Spleen (tissue), 11 donors: ENCODE measurements around the gene CUX1. TPM values are rescaled to one million over a fixed set of nuclear protein-coding genes. Genes with fewer than 3 reads are reported as not detected.

ENCODE experiments used
- DNase-seq: peaks from one replicate; pipeline ENCODE4 v3.0.0-alpha.2; 2020
- H3K27ac ChIP-seq, 8 donors: fragments of 200-600 bp; sonication (generic) in 7 of 8; 1 replicate in 4 of 8; 2 replicates in 4 of 8; pipeline versions ENCODE4 v1.5.0 to v1.8.0; 2016 to 2021; ENCODE audit warnings: inconsistent platforms in 4 of 8, mild to moderate bottlenecking in 4 of 8, moderate library complexity in 1 of 8
- H3K27me3 ChIP-seq, 7 donors: fragments of 200-600 bp; sonication (generic) in 6 of 7; replicated peaks in 1 of 7; 1 replicate in 4 of 7; 2 replicates in 3 of 7; pipeline versions ENCODE4 v1.5.0 to v1.8.0; 2016 to 2021; ENCODE audit warnings: inconsistent platforms in 3 of 7, mild to moderate bottlenecking in 1 of 7
- H3K36me3 ChIP-seq, 6 donors: fragments of 200-600 bp; sonication (generic) in 5 of 6; 1 replicate in 4 of 6; 2 replicates in 2 of 6; pipeline versions ENCODE4 v1.5.0 to v1.8.0; 2016 to 2021; ENCODE audit warnings: inconsistent platforms in 2 of 6
- H3K4me1 ChIP-seq, 6 donors: fragments of 200-600 bp; sonication (generic) in 5 of 6; 1 replicate in 3 of 6; 2 replicates in 3 of 6; pipeline versions ENCODE4 v1.5.0 to v1.8.0; 2016 to 2021; ENCODE audit warnings: inconsistent platforms in 3 of 6
- H3K4me3 ChIP-seq, 8 donors: fragments of 200-600 bp; sonication (generic) in 7 of 8; 1 replicate in 4 of 8; 2 replicates in 4 of 8; pipeline versions ENCODE4 v1.5.0 to v1.8.0; 2016 to 2021; ENCODE audit warnings: inconsistent platforms in 4 of 8, mild to moderate bottlenecking in 4 of 8, moderate library complexity in 2 of 8
- H3K9me3 ChIP-seq, 8 donors: fragments of 200-600 bp; sonication (generic) in 7 of 8; 1 replicate in 4 of 8; 2 replicates in 4 of 8; pipeline versions ENCODE4 v1.5.0 to v1.8.0; 2016 to 2021; ENCODE audit warnings: inconsistent platforms in 4 of 8
- CTCF ChIP-seq, 11 experiments: fragments of 200-600 bp in 7 of 11; fragments of 450-650 bp in 4 of 11; sonication (generic) in 4 of 11; IDR thresholded peaks in 8 of 11; conservative IDR thresholded peaks in 3 of 11; 1 replicate in 7 of 11; 2 replicates in 4 of 11; pipeline versions ENCODE4 v1.4.0 to v1.8.0; 2016 to 2021; ENCODE audit warnings: antibody characterized with exemption in 11 of 11, inconsistent platforms in 4 of 11, mild to moderate bottlenecking in 1 of 11
- POLR2A ChIP-seq, 3 donors: fragments of 450-650 bp; IDR thresholded peaks; one replicate each; pipeline ENCODE4 v1.5.1; 2017; ENCODE audit warnings: antibody characterized with exemption in 3 of 3, mild to moderate bottlenecking in 1 of 3
- POLR2AphosphoS5 ChIP-seq, 3 donors: sonication (generic); formaldehyde crosslinking; IDR thresholded peaks; one replicate each; pipeline ENCODE4 v1.5.1; 2017; ENCODE audit warnings: antibody characterized with exemption in 3 of 3
- WGBS, 5 donors: extraction: QIAGEN DNeasy Blood & Tissue Kit in 3 of 5; methylation state at CpG; one replicate each; pipeline versions ENCODE4 v1.1.5 to v1.1.7; 2013 to 2018; 5-methylcytosine and 5-hydroxymethylcytosine counted together
- intact Hi-C: fragments of 100-400 bp; cut with DNase I; formaldehyde crosslinking; loops from one replicate; pipeline ENCODE4 v1.15.0; 2023; ENCODE audit warnings: low total_unique reads
- polyA plus RNA-seq, 3 donors: library from polyadenylated mRNA; stranded (reverse); fragments of 200-250 nt; gene quantifications; one replicate each; pipeline ENCODE4 v1.2.1, GENCODE V29; 2013
- total RNA-seq, 7 donors: library from RNA; depleted of rRNA in 3 of 7; stranded (reverse); fragments of >200 nt in 3 of 7; fragmentation: NEBNext Ultra II Directional in 4 of 7; extraction: Animal tissue kit (Norgen Biotek cat#: 25700) in 4 of 7; gene quantifications; one replicate each; pipeline versions ENCODE4 v1.1.0 to v1.2.1, GENCODE V29; 2016 to 2021
- donor health status: healthy with polysubstance abuse.
- donor health status: DM: no; HTN: no; CAD: no; lungs with moderate emphysema.
- donor health status: DM: no; HTN: no; CAD: no.
- donor health status: Bipolar disorder and iron deficiency.
- donor health status: healthy.
- donor health status: DM: no; HTN: no; CAD: no.
- donor health status: DM: yes; HTN: yes; CAD: no.

Gene CUX1
- total and polyA plus RNA-seq, 10 donors = 9.1 to 95.8 (median 61.9) TPM

- Histone ChIP-seq H3K27ac (no peak overlapping the region), H3K4me1 (peaks cover 0 to 36% (median 5%) of the 10 kb centered on the region in 6 donors), H3K9me3 (no peaks in the 10 kb centered on the region), H3K4me3 (no peak overlapping the region), H3K36me3 (peaks cover 0 to 9% (median 0%) of the 10 kb centered on the region in 6 donors), H3K27me3 (no peaks in the 10 kb centered on the region)
- DNase-seq = peak; percentile 69
- WGBS, 5 donors = 86 to 95% (median 92%) methylated on average over 18 of the region's 18 CpGs
- TF ChIP-seq POLR2A (IDR thresholded peaks at IDR 0.05) (no peak), POLR2AphosphoS5 (IDR thresholded peaks at IDR 0.05) (peak in 1 of 3 donors; percentile 17)
- intact Hi-C loops = no loop called here
Observed at GRCh38 chr7:101900103-101900502, 82.7 kb downstream of the CUX1 start.

GRCh38 chr7:101901661-101902491 is 84.5 kb downstream of the CUX1 start:
- Histone ChIP-seq H3K36me3 (peaks cover 0 to 9% (median 0%) of the 10 kb centered on the region in 6 donors), H3K27ac (no peak overlapping the region), H3K9me3 (no peaks in the 10 kb centered on the region), H3K4me1 (peaks cover 0 to 30% (median 6%) of the 10 kb centered on the region in 6 donors), H3K4me3 (no peak overlapping the region), H3K27me3 (no peaks in the 10 kb centered on the region)
- TF ChIP-seq POLR2AphosphoS5 (IDR thresholded peaks at IDR 0.05) (no peak), POLR2A (IDR thresholded peaks at IDR 0.05) (no peak), CTCF (IDR thresholded peaks at IDR 0.05 in 8 of 11, conservative IDR thresholded peaks at IDR 0.05 in 3 of 11) (no peak)
- 78 to 88% (median 84%) methylated on average over 20 of the region's 20 CpGs for WGBS, 5 donors
- peak; percentile 10 for DNase-seq
- intact Hi-C loops = no loop called here

- TF ChIP-seq POLR2AphosphoS5 (IDR thresholded peaks at IDR 0.05) (no peak), CTCF (IDR thresholded peaks at IDR 0.05 in 8 of 11, conservative IDR thresholded peaks at IDR 0.05 in 3 of 11) (no peak), POLR2A (IDR thresholded peaks at IDR 0.05) (no peak)
- no peaks in the 10 kb centered on the region for H3K27me3 ChIP-seq
- H3K27ac ChIP-seq = no peak overlapping the region
- peak; percentile 55 for DNase-seq
- H3K36me3 ChIP-seq = peaks cover 0 to 9% (median 0%) of the 10 kb centered on the region in 6 donors
- peaks cover 0 to 20% (median 6%) of the 10 kb centered on the region in 6 donors for H3K4me1 ChIP-seq
- intact Hi-C loops = no loop called here
- WGBS, 5 donors = 83 to 91% (median 90%) methylated on average over 17 to 18 of the region's 18 CpGs
- no peaks in the 10 kb centered on the region for H3K9me3 ChIP-seq
- no peak overlapping the region for H3K4me3 ChIP-seq
Observed at GRCh38 chr7:101902680-101903514, 85.5 kb downstream of the CUX1 start.

- peak; percentile 16 for DNase-seq
- intact Hi-C loops = no loop called here
- WGBS, 5 donors = 89 to 96% (median 94%) methylated on average over 13 of the region's 13 CpGs
Observed at GRCh38 chr7:101903515-101903868, 86.1 kb downstream of the CUX1 start.

More at GRCh38 chr7:101903515-101903868, 86.1 kb downstream of the CUX1 start:
- Histone ChIP-seq H3K9me3 (no peaks in the 10 kb centered on the region), H3K27ac (no peak overlapping the region), H3K27me3 (no peaks in the 10 kb centered on the region), H3K4me3 (no peak overlapping the region), H3K36me3 (peaks cover 0 to 6% (median 0%) of the 10 kb centered on the region in 6 donors), H3K4me1 (peaks cover 0 to 14% (median 6%) of the 10 kb centered on the region in 6 donors)
- TF ChIP-seq POLR2A (IDR thresholded peaks at IDR 0.05) = no peak
- TF ChIP-seq CTCF (IDR thresholded peaks at IDR 0.05 in 8 of 11, conservative IDR thresholded peaks at IDR 0.05 in 3 of 11) = no peak
- TF ChIP-seq POLR2AphosphoS5 (IDR thresholded peaks at IDR 0.05) = no peak
